Measurements from ENCODE around the gene FBXW9.
A peak's percentile ranks its signal among the peaks of the same experiment; 100 is the strongest.
"Not testable (repeated sequence)": the region's sequence is repeated elsewhere in the genome, so short reads cannot be mapped to it uniquely, and the experiment has no call there.

Gene FBXW9

DNA sequence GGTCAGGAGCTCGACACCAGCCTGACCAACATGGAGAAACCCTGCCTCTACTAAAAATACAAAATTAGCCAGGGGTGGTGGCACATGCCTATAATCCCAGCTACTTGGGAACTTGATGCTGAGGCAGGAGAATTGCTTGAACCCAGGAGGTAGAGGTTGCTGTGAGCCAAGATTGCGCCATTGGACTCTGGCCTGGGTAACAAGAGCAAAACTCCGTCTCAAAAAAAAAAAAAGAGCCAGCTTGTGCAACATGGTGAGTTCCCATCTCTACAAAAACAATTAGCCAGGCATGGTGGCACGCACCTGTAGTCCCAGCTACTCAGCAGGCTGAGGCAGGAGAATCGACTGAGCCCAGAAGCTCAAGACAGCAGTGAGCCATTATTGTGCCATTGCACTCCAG lies 18.4 kb downstream of the FBXW9 start:
- DNase-seq: not testable (repeated sequence)

DNA sequence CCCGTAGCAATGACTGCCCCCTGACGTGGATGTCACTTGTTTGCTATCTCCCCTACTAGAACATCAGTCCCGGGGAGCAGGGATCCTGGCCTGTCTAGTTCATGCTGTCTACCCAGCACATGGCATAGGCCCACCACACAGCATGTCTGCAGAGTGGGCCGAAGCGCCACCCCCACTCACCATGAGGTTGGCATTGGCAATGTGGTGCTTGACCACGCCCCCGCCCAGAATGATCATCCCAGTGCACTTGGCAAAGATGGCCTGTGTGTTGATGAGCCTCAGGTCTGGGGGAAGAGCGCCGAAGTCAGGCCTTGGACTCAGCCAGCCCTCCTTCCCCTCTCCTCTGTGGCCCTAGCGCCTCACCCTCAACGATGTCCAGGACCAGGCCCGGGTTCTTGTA lies 19.5 kb downstream of the FBXW9 start:
- DNase-seq: no peak

DNA sequence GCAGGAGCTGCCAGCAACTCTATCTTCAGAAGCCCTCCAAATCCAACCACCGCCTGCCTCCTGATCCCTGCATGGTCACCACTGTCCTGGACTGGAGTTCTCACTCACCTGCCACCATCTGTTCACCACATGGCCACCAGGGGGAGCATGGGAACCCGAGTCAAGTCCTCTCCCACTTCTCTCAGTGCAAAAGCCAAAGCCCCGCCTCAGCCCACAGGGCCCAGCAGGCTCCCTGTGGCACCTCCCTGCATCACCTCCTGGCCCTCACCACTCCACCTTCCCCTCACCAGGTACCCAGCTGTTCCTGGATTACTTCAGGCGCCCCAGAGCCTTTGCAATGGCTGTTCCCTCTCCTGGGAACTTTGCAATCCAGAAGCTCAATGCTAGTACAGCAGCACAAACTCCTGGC lies 20.0 kb downstream of the FBXW9 start:
- DNase-seq: peak; percentile 21 to 64

DNA sequence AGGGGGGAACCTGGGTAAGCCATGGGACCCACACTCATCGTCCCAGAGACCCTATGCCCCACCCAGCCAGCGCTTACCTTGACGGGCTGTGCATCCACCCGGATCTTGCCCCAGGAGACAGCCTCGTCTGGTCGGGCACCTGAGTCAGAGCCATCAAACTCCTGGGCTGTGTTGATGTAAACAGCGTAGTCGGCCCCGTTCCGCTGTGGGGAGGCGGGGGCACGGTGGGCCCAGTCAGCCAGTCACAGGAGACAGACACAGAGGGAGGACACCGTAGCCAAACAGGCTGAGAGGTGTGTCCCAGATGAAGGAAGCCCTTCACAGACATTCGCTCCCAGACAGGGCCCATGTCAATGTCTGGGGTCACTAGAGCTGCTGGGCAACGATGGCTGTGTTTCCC lies 20.5 kb downstream of the FBXW9 start:
- no peak for DNase-seq

DNA sequence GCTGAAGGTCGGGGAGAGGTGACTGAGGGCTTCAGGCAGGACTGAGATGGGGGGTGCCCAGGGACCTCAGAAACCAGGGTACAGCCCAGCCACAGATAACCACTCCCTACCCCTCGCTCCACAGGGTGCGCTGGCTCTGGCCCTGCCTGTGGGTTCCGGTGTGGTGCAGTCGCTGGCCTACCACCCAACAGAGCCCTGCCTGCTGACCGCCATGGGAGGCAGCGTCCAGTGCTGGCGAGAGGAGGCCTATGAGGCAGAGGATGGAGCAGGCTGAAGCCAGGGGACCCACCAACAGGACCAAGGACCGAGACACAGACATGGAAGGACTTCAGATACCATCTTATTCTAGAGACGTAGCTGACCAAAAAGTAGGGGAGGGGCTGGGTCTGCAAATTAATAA lies 21.0 kb downstream of the FBXW9 start:
- no peak for DNase-seq

DNA sequence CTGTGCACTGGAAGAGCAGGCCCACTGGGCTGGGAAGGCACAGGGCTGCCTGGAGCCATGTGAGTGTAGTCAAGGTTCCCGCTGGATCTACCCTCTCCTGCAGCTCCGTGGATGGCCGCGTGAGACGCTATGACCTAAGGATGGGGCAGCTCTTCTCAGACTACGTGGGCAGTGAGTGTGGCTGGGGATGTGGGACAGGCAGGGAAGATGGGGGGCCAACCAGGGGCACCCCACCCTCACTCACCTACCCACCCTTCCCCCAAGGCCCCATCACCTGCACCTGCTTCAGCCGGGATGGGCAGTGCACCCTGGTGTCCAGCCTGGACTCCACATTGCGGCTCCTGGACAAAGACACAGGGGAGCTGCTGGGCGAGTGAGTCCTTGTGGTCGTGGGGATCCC lies 23.7 kb downstream of the FBXW9 start:
- DNase-seq: no peak

DNA sequence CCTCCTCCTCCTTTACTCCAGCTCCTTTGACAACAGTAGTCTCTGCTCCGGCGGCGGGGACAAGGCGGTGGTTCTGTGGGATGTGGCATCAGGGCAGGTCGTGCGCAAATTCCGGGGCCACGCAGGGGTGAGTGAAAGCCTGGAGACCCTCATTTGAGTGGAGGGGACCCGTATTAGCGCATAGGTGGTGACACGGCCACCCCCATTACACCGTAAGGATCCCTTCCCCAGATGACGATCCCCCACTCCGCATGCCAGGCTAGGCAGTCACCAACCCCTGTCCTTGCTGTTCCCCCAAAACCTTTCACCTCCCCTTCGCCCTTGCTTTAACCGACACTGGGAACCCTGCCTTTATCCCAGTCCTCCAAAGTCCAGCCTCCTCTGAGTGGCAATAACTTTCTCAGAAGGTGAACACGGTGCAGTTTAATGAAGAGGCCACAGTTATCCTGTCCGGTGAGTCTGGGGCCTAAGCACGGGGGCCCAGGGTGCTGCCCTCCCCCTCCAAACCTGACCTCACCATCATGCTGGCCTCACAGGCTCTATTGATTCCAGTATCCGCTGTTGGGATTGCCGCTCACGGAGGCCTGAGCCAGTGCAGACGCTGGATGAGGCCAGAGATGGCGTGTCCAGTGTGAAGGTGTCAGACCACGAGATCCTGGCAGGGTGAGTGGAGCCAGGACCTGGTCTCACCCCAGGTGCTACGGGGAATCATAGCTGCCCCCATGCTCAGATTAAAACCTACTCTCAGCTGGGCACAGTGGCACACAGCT lies 26.1 kb downstream of the FBXW9 start:
- no peak for DNase-seq

DNA sequence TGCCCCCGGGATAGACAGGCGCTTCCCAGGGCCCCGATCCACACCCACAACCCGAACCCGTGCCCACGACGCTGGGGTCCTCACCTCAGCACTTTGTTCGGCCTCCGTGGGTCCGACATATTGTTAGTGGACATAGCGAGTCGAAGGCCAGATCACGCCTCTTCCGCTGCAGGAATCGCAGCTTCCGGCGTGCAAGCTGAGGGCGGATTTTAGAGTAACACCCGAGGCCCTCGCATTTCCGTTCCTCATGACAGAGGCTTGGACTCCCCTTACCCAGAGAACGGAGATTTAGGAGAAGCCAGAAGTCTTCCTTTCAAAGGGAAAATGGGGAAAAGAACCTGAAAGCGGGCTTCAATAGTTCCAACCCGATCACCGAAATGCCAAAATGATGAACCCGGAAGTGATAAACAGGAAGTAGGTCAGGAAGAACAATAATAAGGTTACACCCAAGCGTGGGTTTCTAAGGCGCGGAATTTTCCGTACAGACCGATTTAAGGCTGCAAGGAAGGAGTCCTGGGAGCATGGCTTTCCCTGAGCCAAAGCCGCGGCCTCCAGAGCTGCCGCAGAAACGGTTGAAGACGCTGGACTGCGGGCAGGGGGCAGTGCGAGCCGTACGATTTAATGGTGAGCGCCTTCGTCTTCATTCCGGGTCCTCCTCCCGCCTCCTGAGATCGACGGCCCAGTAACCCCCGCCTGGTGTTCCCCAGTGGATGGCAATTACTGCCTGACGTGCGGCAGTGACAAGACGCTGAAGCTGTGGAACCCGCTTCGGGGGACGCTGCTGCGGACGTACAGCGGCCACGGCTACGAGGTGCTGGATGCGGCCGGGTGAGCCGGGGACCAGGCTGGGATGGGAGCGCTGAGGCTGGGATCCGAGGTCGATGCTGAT lies 26.9 kb downstream of the FBXW9 start:
- DNase-seq: peak; percentile 27 to 88

DNA sequence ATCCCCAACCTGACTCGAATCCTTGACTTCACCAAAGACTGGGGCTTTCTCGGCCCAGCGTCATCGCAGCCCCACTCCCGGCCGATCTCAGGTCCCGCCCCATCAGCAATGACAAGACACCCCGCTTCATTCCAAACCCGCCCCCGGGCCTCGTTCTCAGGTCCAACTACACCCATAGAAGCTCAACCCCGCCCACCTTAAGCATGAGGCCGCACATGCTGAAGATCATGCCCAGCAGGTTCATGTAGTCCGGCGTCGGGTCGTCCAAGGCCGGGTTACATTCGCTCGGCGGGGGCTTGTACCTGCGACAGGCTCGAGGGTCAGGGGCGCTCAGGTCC lies 27.5 kb downstream of the FBXW9 start:
- no peak for DNase-seq

DNA sequence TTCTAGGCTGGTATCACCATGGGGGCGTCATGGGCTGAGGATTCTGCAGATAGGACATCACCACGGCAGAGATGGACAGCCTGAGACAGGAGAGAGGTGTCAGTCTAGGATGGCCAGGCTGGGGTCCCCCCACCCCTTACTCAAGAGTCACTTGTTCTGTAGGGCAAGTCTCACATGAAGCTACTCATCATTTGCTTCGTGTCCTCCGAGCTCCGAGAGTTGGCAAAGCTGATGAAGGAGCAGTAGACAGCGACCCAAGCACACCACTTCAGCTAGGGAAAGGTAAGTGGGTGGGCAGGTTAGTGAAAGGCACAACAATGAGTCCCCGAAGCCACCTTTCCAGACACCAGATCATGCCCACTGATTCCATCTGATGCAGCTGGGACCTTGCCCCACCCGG lies 28.1 kb downstream of the FBXW9 start:
- DNase-seq: no peak

DNA sequence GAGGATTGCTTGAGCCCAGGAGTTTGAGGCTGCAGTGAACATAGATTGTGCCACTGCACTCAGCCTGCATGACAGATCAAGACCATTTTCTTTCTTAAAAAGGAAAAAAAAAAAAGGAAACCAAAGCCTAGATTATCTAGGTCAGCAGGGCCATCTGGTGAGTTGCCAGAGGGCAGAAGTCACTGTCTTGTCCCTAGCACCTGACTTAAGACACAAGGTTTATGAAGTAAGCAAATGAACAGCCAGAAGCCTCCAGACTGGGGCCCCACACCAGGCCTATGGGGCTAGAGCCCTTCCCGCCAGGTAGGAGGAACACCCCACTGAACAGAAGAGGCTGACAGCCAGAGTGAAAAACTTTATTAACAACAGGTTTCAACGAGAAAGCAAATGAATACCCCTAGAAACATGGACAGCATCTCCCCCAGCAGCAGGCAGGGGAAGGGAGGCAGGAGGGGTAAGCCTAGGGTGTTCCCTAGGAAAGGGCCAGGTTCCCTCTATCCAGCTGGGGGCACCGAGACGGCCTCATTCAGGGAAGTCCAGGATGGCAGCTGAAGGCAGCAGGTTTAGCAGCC lies 28.6 kb downstream of the FBXW9 start:
- no peak for DNase-seq

DNA sequence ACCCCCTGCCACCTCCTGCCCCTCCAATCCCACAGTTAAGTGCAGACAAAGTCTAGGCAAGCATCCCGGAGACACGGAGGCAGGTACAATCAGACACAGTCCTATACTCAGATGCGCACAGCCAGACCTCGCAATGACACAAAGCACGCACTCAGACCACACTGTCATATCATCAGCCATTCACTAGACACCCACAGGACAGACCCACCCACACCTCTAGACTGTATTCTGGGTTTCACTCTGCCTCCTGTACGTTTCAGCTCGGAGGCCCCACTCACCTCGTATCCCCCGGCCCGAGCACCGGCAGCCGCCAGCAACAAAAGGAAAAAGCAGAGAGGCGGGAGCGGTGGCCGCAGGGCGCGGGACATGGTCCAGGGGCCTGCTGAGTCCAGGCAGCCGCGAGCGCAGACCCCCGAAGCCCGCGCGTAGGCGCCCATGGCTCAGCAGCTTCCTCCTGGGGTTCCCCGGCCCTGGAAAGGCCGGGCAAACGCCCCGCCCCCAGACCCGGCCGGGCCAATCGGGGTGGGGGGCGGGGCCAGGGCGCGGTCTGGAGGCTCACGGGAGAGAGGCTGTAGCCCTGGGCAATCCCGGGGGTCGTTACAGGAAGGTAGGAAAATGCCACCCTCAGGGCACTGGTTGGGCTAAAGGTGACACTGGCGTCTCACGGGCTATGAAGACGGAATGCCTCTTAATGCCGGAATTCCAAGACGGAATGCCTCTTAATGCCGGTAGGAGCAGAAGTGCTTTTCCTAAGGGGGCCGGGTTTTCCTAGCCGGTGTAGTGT lies 30.0 kb downstream of the FBXW9 start, which contains the start of the genes MAN2B1 and WDR83:
Gene MAN2B1 (minus strand): TSS at position 478 of the 784 bp plus-strand sequence. CDS start 41 bp downstream, at position 437.
Gene WDR83 (plus strand): TSS at position 543 of the 784 bp plus-strand sequence. CDS start 2,984 bp downstream, outside the sequence.
- DNase-seq: peak; percentile 30 to 67

DNA sequence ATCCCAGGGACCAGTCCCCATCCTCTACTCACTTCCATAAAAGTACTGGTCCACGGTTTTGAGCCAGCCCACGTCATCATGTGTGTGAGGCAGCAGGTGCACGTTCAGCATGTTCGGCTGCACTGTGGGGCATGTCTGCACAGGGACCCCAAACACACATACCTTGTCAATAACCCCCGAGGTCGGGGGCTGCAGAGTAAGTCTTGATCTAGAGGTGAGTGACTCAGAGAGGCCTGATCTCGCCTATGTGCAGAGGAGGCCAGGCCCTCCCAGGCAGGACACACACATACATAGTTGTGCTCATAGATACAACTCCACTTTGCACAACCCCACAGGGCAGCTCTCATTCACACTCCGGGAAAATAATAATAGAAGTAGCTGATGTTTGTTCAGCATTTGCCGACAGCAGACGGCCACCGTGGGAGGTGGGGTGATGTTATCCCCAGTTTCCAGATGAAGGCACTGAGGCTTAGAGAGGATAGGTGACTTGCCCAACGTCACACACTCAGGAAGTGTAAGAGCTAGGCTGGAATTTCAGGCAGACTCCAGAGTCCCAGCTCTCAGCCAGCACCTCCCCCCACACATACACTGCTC lies 30.7 kb downstream of the FBXW9 start:
- no peak for DNase-seq

DNA sequence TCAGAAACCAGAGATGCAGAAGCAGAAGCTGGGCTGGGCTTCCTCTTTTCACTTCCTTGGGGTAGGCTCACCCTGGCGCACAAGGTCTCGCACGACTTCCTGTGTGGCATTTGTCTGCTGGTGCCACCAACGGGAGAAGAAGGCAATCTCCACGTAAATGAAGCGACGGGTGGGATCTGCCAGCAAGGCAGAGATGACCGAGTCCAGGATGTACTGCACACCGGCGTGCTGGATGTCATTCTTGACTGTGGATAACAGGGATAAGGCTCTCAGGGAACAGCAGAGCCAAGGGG lies 31.2 kb downstream of the FBXW9 start:
- DNase-seq: no peak

DNA sequence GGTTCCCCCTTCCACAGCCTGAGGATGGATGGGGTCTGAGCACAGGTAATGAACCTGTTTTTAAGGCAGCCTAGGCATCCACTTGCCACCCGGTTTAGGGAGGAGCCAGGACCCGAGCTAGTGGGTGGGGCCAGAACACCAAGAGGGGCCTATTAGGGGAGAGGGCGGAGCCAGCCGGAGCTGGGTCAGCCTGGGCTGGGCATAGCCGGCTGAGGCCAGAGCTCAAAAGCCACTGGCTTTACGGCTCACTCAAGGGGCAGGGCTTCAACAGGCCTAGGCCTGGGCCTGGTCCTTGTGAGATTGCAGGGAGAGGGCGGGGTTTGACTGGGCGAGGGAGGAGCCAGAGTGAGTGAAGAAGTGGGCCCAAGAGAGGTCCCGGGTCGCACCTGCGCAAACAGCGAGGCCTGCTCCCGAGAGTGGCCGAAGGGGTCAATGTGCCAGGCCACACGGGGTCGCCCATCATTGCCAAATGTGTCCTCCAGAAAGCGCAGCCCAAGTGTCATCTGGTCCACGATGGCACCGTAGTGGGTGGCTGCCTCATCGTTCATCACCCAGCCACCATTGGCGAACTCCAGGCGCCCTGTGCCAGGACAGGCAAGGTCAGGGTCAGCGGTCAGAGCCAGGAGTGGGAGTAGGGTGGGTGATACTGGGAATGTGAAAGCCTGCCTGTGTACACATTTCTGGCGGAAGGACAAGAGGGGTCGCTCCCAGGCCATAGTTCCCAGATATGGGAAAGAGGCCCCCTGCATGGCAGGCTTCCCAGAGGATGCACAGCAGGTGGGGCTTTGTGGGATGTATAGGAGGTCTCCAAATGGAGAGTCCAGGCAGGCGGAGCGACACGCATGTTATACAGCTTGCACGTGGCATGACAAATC lies 31.8 kb downstream of the FBXW9 start:
- DNase-seq: no peak

DNA sequence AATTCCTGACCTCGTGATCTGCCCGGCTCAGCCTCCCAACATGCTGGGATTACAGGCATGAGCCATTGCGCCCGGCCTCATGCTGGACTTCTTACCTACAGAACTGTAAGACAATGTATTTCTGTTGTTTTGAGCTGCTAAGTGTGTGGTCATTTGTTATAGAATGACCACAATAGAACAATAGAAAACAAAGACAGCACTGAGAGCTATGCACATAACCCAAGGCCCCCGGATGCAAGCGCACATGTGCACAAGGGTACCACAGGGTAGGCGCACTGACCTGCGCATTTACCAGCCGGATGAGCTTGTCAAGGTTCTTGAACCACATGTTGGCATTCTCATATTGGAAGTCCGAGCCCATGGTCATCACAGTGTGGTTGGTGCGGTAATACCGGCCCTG lies 35.5 kb downstream of the FBXW9 start:
- no peak for DNase-seq

DNA sequence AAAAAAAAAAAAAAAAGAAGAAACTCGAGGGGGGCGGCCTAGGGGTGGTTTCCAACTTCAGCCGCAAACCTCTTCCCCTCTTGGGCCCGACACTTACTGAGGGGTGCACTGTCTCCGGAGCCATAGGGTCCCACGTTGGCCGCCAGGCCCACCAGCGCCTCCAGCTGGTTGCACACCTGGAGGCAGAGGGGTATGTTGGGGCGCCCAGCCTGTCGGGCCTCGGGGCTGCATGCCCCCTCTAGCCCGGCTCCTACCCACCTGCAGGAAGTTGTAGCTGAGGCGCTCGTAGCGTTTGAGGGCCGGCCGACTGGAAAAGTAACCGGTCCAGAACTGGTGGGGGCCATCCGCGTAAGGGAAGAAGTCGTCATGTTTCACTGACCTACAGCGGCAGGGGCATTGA lies 38.5 kb downstream of the FBXW9 start:
- no peak for DNase-seq

DNA sequence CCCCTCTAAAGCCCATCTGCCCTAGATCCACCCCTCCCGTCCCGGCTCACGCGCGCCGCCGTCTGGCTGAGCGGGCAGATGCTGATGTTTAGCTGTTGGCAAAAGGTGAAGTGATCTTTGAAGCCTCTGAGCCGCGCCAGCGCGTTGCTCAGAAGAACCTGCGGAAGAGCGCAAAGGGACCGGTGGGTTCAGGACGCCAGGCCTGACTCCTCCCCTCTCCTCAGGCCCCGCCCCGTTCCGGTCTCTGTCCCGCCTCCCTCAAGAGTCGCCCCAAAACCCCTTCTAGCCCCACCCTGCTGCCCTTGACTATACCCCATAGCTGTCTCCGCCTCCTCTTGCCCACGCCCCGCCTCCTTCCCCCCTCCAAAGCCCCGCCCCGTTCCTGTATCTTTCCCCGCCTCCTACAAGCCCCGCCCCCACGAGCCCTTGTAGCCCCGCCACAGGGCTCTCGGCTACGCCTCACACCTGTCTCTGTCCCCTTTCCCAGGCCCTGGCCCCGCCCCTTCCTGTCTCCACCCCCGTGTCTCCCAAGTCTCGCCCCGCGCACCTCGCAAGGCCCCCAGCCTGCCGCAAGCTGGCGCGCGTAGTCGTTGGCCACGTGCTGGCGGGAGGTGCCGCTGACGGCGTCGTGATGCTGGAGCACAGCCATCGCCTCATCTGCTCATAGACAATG lies 39.4 kb downstream of the FBXW9 start:
- DNase-seq: no peak

DNA sequence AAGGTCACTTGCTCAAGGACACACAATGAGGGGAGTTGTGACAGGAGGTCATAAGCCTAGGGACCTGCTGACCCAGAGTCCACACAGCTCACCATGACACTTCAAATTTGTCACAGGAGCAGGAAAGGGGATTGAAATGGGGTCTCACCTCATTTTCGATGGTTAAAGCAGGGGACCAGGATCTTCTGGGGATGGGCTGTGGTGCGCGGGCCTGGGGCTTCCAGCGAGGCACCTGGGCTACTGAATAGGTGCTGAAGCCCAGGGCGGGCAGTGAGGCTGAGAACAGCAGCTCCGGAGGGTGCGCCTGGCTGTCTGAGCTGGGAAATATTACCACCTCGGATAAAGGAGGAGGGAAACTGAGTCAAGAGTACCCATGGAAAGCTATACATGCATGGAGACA lies 40.9 kb downstream of the FBXW9 start:
- no peak for DNase-seq

DNA sequence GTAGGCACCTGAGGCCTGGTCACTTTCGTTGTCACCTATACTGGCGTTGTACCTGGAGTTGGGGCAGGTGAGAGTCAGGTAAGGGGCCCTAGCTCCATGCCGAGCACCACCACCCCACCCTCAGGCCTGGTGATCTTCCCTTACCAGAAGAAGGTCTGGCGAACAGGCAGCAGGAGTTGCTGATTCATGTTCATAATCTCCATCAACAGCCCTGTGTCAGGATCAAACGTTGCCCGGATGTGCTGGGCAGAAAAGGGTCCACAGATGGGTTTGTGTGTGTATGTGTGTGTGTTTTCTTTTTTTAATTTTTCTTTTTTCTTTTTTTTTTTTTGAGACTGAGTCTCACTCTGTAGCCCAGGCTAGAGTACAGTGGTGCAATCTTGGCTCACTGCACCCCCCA lies 44.2 kb downstream of the FBXW9 start:
- DNase-seq: no peak

DNA sequence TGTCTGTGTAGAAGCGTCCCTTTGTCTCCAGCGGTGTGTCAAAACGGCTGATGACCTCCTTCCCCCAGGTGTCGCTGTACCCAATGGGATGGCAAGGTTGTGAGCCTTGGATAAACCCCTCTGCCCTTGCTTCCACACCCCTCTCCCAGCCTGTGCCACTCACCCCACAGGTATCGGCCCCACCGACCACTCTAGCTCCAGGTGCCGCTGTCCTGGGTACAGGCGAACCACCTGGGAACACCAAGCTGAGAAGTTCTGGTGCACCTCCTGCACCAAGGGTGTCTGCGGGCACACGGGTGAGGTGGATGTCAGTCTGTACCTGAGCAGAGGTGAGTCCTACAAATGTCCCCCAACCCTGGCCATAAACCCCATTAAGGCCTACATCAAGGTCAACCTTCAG lies 46.5 kb downstream of the FBXW9 start:
- DNase-seq: no peak

Measured in NCI-H187 (cell line).